B cell (primary cell): ENCODE data around the gene ATXN2. TPM values are rescaled to one million over a fixed set of nuclear protein-coding genes. Genes with fewer than 3 reads are reported as not detected.

ENCODE experiments used
- ATAC-seq: fragments of 200-7000 bp; cut with Tn5 transposase; one replicate; pipeline ENCODE4 v1.10.0; 2021; ENCODE audit warnings: low read depth, mild to moderate bottlenecking, moderate number of reproducible peaks, moderate library complexity
- CTCF ChIA-PET: fragments of 350-600 bp; sonication (Branson Sonifier 250); formaldehyde crosslinking; loops from one replicate; lab custom pipeline; 2021; ENCODE audit warnings: antibody characterized with exemption, inconsistent platforms; lab: Charles Lee
- POLR2A ChIA-PET: fragments of 350-600 bp; sonication (Branson Sonifier 250); formaldehyde crosslinking; loops from one replicate; lab custom pipeline; 2021; ENCODE audit warnings: antibody characterized with exemption; lab: Charles Lee
- DNase-seq: peaks from one replicate; pipeline ENCODE4 v3.0.0; 2013
- H2AFZ ChIP-seq: 2 replicates; pipeline ENCODE4 v1.6.1; 2012; ENCODE audit warnings: mild to moderate bottlenecking, low read depth, low read length; ENCODE audit not compliant: insufficient read depth, poor library complexity, severe bottlenecking
- H3K27ac ChIP-seq, 2 donors: 1 replicate in 1 of 2; 2 replicates in 1 of 2; pipeline ENCODE4 v1.5.1; 2012 to 2013; ENCODE audit warnings: low read length in 2 of 2, mild to moderate bottlenecking in 2 of 2, moderate library complexity in 1 of 2
- H3K27me3 ChIP-seq, 4 experiments: fragments of 200-600 bp in 1 of 4; sonication (generic) in 1 of 4; replicated peaks in 1 of 4; 1 replicate in 2 of 4; 2 replicates in 2 of 4; pipeline versions ENCODE4 v1.6.1 to v1.7.0; 2013 to 2016; ENCODE audit warnings: low read length in 3 of 4, mild to moderate bottlenecking in 2 of 4, mixed read lengths in 1 of 4, moderate library complexity in 1 of 4; ENCODE audit not compliant: insufficient read depth in 4 of 4, control insufficient read depth in 3 of 4; ENCODE audit errors: control extremely low read depth in 1 of 4
- H3K36me3 ChIP-seq, 2 experiments: replicated peaks in 1 of 2; 1 replicate in 1 of 2; 2 replicates in 1 of 2; pipeline versions ENCODE4 v1.6.1 to v1.7.1; 2013; ENCODE audit warnings: low read length in 1 of 2; ENCODE audit not compliant: insufficient read depth in 2 of 2, control insufficient read depth in 1 of 2; ENCODE audit errors: control extremely low read depth in 1 of 2, extremely low read depth in 1 of 2
- H3K4me1 ChIP-seq, 2 donors: fragments of 200-600 bp in 1 of 2; sonication (generic) in 1 of 2; 1 replicate in 1 of 2; 2 replicates in 1 of 2; pipeline versions ENCODE4 v1.5.1 to v1.6.1; 2013 to 2017; ENCODE audit warnings: low read length in 2 of 2; ENCODE audit not compliant: control insufficient read depth in 2 of 2, insufficient read depth in 2 of 2
- H3K4me2 ChIP-seq: replicated peaks from 2 replicates; pipeline ENCODE3; 2012; ENCODE audit warnings: mild to moderate bottlenecking, low read depth, low read length; ENCODE audit not compliant: poor library complexity, severe bottlenecking
- H3K4me3 ChIP-seq, 5 experiments: fragments of 200-600 bp in 1 of 5; sonication (generic) in 1 of 5; 1 replicate in 3 of 5; 2 replicates in 2 of 5; pipeline versions ENCODE4 v1.5.1 to v1.7.0; 2011 to 2016; ENCODE audit warnings: low read length in 4 of 5, mild to moderate bottlenecking in 4 of 5, low read depth in 2 of 5, control low read depth in 1 of 5, moderate library complexity in 1 of 5; ENCODE audit not compliant: insufficient read depth in 1 of 5; ENCODE audit errors: control extremely low read depth in 1 of 5, extremely low read depth in 1 of 5
- H3K79me2 ChIP-seq: fragments of 200-600 bp; sonication (generic); one replicate; pipeline ENCODE4 v1.6.0; 2016; ENCODE audit warnings: low read length; ENCODE audit not compliant: control insufficient read depth, insufficient read depth
- H3K9ac ChIP-seq: fragments of 200-600 bp; sonication (generic); 2 replicates; pipeline ENCODE4 v1.6.1; 2017; ENCODE audit warnings: mild to moderate bottlenecking, low read length, moderate library complexity
- H3K9me3 ChIP-seq, 3 donors: one replicate each; pipeline versions ENCODE4 v1.6.1 to v1.7.1; 2013; ENCODE audit warnings: low read length in 2 of 3; ENCODE audit not compliant: control insufficient read depth in 2 of 3, insufficient read depth in 1 of 3; ENCODE audit errors: control extremely low read depth in 1 of 3
- H4K20me1 ChIP-seq: 2 replicates; pipeline ENCODE4 v1.6.0; 2012; ENCODE audit warnings: mild to moderate bottlenecking, low read length; ENCODE audit not compliant: insufficient read depth, control insufficient read depth, poor library complexity, severe bottlenecking
- H3K27ac Mint-ChIP-seq: one replicate; pipeline ENCODE4 v1.8.0; 2021; ENCODE audit warnings: mixed read lengths
- H3K27me3 Mint-ChIP-seq: one replicate; pipeline ENCODE4 v1.8.0; 2021; ENCODE audit warnings: mixed read lengths
- H3K4me1 Mint-ChIP-seq: one replicate; pipeline ENCODE4 v1.8.0; 2021; ENCODE audit warnings: mixed read lengths
- H3K4me3 Mint-ChIP-seq: one replicate; pipeline ENCODE4 v1.8.0; 2021; ENCODE audit warnings: mixed read lengths
- H3K9me3 Mint-ChIP-seq: one replicate; pipeline ENCODE4 v1.8.0; 2022; ENCODE audit warnings: mixed read lengths; ENCODE audit not compliant: insufficient read depth
- EZH2 ChIP-seq: IDR thresholded peaks from 2 replicates; pipeline ENCODE4 v1.6.1; 2012; ENCODE audit warnings: borderline replicate concordance, low read depth, mild to moderate bottlenecking, moderate library complexity, low read length; ENCODE audit not compliant: insufficient read depth, poor library complexity, severe bottlenecking
- WGBS: methylation state at CpG from one replicate; pipeline ENCODE4 v1.1.5; 2013; ENCODE audit warnings: missing lambda C conversion rate; ENCODE audit not compliant: insufficient coverage; 5-methylcytosine and 5-hydroxymethylcytosine counted together
- intact Hi-C: fragments of 100-400 bp; cut with micrococcal nuclease; formaldehyde crosslinking; loops from one replicate; pipeline ENCODE4 v1.10.0; 2022
- polyA plus RNA-seq: library from polyadenylated mRNA; depleted of rRNA; stranded (reverse); fragments of >200 nt; gene quantifications from 2 replicates; pipeline ENCODE4 v1.2.3, GENCODE V29; 2012
- total RNA-seq, 2 donors: library from RNA; stranded (reverse); fragments of 120-200 nt in 1 of 2; gene quantifications; 1 replicate in 1 of 2; 2 replicates in 1 of 2; pipeline versions ENCODE4 v1.2.3 to v1.2.4, GENCODE V29; 2013 to 2022
- TF ChIP-seq, protein P1 (sequence below): fragments of 200-600 bp; IDR thresholded peaks from one replicate; pipeline ENCODE4 v1.8.0; 2022; ENCODE audit warnings: antibody characterized with exemption, mild to moderate bottlenecking

ATXN2 gene
- total and polyA plus RNA-seq, 2 donors (not counting 1 experiment from before 2014, with no cell fraction given), result 28.2 to 83.8 TPM

DNA sequence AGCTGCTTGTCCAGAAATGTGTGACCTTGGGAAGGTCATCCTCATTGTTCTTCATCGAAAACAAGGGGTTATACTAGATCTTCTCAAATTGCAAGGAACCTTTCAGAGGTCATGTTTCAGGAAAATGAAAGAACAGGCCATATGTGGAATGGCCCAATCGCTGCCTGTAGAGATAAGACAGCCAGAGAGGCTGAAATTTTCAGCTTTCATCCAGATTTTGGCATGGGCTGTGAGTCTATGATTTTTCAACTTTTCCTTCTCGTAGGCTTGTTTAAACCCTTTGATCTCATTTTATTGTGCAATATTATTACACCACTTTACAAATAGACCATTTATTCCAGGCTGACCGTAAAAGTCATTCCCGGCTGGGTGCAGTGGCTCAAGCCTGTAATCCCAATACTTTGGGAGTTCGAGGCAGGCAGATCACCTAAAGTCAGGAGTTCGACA, 17.1 kb upstream of the ATXN2 start:
- H2AFZ ChIP-seq, result no peak overlapping the region
- ATAC-seq (no peak), DNase-seq (no peak)
- TF ChIP-seq EZH2, result no peak
- TF ChIP-seq, protein P1, sequence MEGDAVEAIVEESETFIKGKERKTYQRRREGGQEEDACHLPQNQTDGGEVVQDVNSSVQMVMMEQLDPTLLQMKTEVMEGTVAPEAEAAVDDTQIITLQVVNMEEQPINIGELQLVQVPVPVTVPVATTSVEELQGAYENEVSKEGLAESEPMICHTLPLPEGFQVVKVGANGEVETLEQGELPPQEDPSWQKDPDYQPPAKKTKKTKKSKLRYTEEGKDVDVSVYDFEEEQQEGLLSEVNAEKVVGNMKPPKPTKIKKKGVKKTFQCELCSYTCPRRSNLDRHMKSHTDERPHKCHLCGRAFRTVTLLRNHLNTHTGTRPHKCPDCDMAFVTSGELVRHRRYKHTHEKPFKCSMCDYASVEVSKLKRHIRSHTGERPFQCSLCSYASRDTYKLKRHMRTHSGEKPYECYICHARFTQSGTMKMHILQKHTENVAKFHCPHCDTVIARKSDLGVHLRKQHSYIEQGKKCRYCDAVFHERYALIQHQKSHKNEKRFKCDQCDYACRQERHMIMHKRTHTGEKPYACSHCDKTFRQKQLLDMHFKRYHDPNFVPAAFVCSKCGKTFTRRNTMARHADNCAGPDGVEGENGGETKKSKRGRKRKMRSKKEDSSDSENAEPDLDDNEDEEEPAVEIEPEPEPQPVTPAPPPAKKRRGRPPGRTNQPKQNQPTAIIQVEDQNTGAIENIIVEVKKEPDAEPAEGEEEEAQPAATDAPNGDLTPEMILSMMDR, result no peak
- H3K27ac ChIP-seq, result no peak overlapping the region
- no peak overlapping the region for H3K9ac ChIP-seq
- CTCF ChIA-PET, result no interaction called here
- no peaks in the 10 kb centered on the region for H3K36me3 ChIP-seq
- intact Hi-C loops, result no loop called here
- H3K9me3 ChIP-seq, result peaks cover 0 to 3% (median 0%) of the 10 kb centered on the region in 3 donors
- H3K27me3 ChIP-seq, result no peaks in the 10 kb centered on the region
- Mint-ChIP-seq H3K27me3 (no peaks in the 10 kb centered on the region), H3K9me3 (no peaks in the 10 kb centered on the region), H3K4me1 (no peaks in the 10 kb centered on the region), H3K4me3 (no peak overlapping the region), H3K27ac (no peak overlapping the region)
- H3K4me1 ChIP-seq, result no peaks in the 10 kb centered on the region
- H3K79me2 ChIP-seq, result no peaks in the 10 kb centered on the region
- WGBS, result 93% methylated on average over 7 of the region's 7 CpGs
- H4K20me1 ChIP-seq, result no peaks in the 10 kb centered on the region
- POLR2A ChIA-PET, result no interaction called here
- H3K4me3 ChIP-seq, result no peak overlapping the region
- no peak overlapping the region for H3K4me2 ChIP-seq

DNA sequence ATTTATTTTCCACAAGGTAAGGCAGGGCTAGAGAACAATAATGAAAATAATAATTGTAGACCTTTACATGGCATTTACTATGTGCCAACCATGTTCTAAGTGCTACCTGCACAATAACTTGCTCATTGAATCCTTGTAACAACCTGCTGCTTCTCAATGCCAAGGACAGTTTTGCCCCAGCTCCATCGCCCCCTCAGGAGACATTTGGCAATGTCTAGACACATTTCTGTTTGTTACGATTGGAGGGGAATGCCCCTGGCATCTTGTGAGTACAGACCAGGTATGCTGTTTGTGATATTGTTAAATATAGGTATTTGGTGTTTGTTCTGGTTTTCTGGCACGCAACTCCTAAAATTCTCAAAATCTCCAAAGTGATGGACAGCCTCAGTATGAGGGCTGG, 8.1 kb upstream of the ATXN2 start:
- no peak overlapping the region for H3K4me3 Mint-ChIP-seq
- no peak overlapping the region for H3K9ac ChIP-seq
- H3K27ac Mint-ChIP-seq, result no peak overlapping the region
- no peaks in the 10 kb centered on the region for H3K9me3 Mint-ChIP-seq
- no peaks in the 10 kb centered on the region for H3K27me3 ChIP-seq
- ChIA-PET CTCF (no interaction called here), POLR2A (no interaction called here)
- H3K9me3 ChIP-seq, result no peaks in the 10 kb centered on the region
- TF ChIP-seq, protein P1, result no peak
- TF ChIP-seq EZH2, result no peak
- no peaks in the 10 kb centered on the region for H3K4me1 Mint-ChIP-seq
- no peak overlapping the region for H3K27ac ChIP-seq
- 93% methylated on average over 2 of the region's 3 CpGs for WGBS
- H3K4me2 ChIP-seq, result no peak overlapping the region
- intact Hi-C loops, result no loop called here
- no peaks in the 10 kb centered on the region for H3K79me2 ChIP-seq
- H3K4me1 ChIP-seq, result no peaks in the 10 kb centered on the region
- H2AFZ ChIP-seq, result no peak overlapping the region
- ATAC-seq, result no peak
- no peak for DNase-seq
- H3K36me3 ChIP-seq, result no peaks in the 10 kb centered on the region
- peaks cover 3% of the 10 kb centered on the region for H3K27me3 Mint-ChIP-seq
- H3K4me3 ChIP-seq, result no peak overlapping the region
- H4K20me1 ChIP-seq, result no peaks in the 10 kb centered on the region
